ENCODE data around the gene RAPGEF1. TPM values are rescaled to one million over a fixed set of nuclear protein-coding genes. Genes with fewer than 3 reads are reported as not detected.

Gene RAPGEF1
- polyA plus RNA-seq, 12 donors = 68.2 to 123 (median 82.8) TPM; not detected in 1

DNA sequence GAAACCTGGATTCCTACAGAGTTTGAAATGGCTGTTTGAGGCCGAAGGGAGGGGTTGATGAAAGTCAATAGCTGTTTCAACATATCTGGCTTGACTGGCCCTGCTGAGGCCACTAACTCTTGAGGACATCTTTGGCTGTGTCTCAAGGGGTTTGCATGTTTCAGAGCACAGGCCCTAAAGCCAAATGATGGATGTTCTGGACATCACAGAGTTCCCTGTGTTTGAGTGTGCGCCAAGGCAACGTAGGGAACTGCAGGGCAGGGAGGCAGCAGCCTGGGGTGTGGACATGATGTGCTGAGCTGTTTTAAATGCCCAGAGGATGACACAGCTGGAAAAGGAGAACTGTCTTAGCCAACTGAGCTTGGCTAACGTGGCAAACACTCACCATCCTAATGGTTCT is 89.6 kb downstream of the RAPGEF1 start:
- DNase-seq = no peak

DNA sequence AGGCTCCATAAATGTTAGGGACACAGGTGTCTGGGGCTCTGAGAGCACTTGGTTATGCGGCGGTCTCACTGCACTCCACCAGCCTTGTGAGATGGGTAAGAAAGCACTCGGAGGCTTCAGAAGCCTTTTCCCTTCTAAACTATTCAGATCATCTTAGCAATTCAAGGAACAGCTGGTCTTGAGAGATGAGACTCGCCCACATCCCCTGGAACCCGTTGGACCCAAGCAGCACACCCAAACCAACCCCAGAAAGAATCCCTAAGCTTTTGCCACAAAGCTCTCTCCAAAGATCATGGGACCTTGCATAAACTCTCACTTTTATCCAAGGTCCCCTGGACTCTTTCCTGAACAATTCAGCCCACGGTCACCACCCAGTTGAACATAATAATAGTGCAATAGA is 90.2 kb downstream of the RAPGEF1 start:
- DNase-seq = no peak

DNA sequence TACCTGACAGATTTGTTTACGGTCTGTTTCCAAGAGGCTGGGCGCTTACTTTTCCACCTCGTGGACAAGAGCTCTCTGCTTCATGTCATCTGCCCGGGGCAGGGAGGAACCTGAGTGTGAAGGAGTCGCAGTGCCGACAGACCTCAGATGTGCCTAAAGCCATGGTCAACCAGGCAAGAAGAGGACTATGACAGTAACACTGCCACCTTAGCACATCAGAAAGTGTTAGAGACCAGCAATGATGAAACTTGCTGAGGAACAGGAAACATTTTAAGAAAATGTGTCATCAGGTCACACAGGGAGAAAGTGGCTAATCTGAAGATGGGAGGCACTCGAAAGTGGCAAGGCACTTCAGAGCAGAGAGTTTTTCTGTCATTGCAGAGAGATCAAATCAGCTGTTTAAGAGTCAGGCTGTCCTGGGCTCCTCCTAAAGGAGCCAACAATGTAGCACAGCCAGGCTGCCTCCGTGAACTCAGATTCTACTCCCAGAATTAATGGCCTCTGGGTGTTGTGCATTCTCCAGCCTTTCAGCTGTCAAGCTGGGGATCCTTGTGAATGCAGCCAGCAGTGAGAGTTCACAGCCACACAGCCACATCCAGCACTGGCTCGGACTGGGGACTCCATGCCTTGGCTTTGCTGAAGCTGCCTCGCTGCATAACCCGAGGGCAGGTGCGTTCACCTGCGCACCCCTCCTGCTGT is 94.6 kb downstream of the RAPGEF1 start:
- DNase-seq = no peak

DNA sequence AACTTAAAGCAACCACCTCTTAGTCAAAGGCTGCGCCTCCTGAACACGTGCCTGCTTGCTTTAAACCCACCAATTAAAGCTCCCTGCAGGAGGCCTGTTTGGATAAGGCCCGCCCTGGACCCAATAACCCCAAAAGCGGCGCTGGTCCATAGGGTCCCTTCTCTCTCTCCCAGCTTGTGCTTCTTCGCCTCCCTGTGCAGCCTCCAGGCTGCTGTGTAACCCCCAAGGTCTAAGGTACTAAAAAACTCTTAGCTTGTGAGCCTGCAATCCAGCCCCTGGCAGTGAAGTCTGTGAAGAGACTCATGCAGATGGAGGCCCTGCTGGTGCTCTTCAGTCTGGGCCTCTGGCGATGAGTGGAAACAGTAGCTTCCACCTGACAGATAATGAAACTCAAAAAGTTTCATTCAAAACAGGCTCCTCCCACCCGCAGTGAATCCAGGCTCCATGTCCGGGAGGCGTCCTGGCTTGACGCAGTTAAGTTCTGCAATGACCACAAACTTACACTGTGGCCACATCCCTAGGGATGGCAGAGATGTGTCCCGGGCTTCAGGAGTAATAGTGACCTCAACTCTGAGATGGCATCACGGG is 97.3 kb downstream of the RAPGEF1 start:
- DNase-seq = no peak

DNA sequence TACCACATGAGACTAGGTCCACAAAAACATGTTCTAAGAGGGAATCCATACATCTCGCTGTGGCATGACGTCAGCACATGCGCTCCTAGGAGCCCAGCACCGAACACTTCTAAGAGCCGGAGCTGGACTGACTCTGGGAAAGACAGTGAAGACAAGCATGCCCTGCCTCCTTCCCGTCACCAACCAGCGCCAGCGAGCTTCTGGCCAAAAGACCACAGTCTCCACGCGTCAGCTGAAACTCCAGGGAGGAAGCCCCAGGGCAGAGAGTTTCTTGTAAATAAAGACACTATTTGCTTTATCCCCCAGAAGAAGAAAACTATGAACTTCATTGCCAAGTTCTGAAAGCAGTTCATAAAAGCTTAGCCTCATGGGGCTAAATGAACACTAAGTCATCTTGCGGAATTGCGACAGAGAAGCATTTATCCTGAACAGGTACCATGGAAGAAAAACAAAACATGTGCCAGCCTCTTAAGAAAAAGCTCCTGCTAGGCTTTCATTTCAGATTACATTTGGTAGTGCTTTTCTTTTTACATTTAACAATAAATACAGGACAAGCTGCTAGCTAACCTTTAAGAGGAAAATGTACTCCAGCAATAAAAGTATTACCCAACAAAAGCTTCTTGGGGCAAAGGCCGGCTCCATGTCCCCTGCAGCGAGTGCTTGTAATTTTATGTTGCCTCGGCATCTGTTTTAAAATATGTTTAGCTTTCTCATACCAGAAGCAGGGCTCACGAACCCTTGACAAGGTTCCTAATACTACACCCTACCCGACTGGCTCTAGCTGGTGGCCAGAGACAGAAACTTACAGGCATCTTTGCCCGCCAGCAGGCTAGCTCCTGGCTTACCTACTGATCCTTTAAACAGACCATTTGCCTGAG is 98.0 kb downstream of the RAPGEF1 start:
- DNase-seq = no peak

DNA sequence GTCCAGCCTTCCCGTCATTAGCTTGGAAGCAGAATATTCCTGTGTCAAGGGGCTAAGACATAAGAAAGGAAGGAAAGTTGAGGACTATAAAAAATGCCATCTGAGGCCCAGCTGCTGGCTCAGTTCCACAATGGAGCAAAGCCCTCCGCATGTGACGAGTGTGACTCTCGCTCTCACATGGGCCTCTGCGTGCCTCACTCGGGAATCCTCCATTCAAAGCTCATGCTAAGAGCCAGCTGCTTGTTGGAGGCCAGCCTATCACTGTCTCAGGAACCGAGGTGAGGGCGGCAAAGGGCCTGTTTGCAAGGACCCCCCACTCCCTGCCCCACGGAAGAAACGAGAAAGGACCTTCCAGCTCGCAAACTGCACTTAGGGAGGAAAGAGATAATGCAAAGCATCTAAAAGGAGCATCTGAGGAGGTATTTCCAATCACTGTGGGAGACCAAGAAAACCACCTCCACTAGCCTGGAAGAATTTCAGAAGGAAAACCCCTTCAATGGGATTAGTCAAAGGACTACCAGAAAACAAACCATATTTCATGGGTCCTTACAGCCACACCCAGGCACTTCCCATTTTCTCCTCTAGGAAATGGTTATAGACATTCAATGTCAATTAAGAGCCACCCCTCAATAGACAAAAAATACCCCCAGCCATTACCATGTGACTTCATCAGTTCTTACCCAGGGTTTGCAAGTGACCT is 99.3 kb downstream of the RAPGEF1 start:
- no peak for DNase-seq

DNA sequence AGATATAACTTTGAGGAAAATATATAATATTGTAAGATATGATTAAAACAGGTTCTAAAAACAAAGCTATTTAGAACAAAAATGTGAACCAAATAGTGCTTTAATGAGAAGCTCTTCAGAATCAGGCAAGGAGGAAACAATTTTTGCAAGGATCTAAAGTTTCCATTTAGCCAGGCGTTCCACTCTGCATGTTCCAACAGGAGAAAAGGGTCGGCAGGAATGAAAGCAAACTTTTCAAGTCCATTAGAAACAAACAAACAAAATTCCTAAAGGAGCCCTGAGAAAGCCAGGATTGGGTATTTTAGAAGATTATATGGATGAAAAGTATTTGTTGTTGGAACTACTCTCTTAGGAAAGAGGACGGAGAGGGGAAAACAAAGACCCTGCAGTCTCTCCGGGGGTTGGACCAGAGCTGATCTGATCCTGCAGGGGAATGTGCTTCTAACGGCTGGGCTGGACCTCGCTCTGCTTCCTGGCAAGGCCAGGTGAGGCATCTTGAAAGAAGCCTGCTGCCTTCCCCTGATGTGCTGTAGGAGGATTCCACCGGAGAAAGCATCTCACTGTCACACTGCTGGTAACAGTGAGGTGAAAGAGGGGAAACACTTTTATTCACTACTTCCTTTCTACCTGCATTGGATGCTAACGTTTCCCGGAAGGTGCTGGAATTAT is 100.0 kb downstream of the RAPGEF1 start:
- DNase-seq = no peak

DNA sequence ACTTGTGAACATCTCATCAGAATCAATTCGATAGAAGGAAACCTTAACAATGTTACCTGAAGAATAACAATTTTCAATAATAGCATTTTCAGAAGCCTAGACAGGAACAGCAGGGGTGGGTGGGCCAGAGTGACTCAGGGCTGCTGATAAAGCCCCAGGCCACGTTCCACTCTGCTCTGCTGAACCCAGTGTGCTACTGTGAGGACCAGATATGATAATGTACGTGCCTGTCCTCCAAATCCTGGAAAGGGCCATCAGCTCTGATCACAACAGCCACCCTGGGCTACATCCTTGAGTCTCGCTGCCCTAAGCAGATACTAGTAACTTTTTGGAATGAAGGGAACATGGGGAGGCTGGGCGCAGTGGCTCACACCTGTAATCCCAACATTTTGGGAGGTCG is 103.3 kb downstream of the RAPGEF1 start:
- DNase-seq = no peak

DNA sequence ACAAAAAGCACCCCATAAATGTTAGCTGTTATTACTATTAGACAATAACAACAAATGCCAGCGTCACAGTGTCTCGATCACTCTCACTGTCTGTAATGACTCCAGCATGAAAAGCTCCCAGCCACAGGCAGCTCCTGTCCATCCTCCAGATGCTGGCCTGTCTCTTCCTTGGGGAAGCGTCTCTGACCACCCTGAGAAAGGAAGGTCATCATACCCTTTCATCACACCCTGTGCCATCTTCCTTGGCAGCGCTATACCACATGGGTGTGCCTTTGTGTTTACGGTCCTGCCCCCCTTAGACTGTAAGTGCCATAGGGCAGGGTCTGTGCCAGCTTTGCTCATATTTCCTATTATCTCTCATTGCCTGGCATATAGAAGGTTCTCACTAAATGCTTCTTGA is 104.0 kb downstream of the RAPGEF1 start:
- no peak for DNase-seq

DNA sequence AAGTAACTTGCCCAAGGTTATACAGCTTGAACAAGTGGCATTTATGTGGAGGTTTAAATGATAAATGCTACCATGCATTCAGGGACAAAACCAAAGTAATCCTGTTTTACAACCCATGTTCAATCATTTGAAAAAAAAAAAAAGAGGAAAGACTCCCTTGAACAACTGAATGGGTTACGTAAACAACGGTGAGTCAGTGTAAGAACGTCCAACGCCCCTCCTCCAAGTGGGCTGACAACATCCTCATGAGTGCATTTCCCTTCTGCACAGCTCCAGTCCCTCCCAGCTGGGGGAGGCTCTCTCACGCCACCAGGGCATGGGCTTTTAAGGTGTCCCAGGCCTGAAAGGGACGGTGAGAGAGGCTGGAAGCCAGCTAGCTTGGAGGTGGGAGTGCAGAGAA is 104.6 kb downstream of the RAPGEF1 start:
- DNase-seq = no peak

DNA sequence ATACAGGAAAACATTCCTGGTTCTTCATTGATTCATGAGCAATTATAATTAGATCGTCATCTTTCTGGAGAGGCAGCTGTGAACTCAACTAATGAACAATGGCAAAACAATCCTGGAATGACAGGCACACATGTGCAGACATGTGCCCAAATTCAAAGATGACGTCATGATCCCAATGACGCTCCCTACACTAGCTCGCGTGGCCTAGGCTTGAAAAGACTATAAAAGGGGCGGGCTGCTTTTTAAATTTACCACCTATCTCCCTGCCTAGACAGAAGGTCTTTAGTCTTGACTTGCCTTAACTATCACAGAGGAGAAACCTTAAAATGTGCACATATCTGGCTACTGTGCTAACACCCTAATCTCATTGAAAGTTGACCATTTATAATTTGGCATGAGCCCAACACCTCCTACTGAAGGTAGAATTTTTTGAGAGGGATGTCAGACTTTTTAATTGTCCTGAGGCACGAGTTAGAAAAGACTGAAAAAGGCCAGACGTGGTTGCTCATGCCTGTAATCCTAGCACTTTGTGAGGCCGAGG is 106.3 kb downstream of the RAPGEF1 start:
- DNase-seq = no peak

DNA sequence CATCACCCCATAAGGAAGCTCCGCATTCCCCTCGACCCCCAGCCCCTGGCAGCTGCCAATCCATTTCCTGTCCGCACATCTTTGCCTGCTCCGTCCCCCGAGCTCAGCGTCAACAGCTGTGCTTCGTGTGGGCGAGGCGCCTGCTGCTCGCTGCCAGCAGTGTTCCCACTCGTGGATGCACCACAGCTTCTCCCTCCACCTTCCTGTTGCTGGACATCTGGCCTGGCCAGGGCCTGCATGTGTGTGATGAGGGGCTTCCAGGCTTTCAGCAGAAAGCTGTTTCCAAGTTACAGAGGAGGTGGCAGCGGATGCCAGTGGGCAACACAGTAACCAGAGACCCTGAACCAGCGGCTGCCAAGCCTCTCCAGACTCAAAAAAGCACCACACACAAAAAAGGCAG is 108.6 kb downstream of the RAPGEF1 start:
- no peak for DNase-seq

DNA sequence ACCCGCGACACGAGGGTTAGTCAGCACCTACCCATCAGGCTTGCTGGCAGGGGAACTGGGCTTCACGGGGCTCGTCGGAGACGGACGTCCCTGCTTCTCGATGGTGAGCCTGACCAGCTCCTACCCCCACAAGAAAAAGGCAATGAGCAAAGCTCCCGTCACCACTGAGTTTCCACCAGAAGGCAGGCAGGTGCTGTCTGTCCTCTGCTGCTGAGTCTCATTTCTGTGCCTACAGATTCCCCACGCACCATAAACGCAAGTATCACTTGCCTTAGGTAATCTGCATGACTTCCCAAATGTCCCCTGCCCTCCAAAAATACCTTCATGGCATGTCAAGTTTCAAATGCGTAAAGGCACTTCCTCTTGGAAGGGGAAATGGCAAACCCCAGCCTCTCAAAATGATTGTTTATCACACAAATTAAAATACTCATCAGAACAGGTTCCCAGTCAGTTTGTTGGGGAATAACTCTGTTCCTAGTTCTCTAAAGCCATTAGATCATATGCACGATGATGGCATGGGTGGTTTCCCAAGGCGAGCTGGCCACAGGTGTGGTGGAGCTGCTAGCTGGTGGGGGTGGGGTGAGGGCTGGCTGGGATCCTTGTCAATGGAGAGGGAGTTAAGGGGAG is 109.6 kb downstream of the RAPGEF1 start:
- no peak for DNase-seq

DNA sequence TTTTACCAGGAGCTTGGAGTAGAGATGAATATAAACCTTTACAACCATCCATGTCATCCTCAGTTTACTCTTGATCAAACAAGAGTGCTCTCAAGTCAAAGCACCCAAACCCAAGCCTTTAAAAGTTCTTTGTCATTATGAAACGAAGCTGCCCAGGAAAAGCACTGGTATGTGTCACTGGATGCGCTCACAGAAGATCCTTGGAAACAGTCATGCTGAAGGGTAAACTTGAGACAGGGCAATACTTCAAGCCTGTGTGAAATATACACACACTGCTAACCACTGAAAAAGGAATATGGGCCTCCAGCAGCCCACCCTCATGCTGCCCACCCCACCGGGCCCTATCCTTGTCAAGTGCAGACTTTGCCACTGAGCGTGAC is 110.1 kb downstream of the RAPGEF1 start:
- no peak for DNase-seq

DNA sequence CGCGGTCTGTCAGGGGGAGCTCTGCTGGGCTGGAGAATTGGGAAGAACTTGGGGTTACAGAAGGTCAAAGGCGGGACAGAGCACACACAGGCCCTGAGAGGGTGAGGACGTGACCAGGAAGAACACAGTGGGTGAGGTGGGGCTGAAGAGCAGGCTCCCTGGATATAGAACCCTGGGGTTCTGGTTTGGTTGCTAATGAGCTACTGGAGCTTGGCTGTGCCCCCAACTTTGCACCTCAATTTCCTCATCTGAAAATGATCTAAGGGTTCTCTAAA is 110.7 kb downstream of the RAPGEF1 start:
- no peak for DNase-seq

DNA sequence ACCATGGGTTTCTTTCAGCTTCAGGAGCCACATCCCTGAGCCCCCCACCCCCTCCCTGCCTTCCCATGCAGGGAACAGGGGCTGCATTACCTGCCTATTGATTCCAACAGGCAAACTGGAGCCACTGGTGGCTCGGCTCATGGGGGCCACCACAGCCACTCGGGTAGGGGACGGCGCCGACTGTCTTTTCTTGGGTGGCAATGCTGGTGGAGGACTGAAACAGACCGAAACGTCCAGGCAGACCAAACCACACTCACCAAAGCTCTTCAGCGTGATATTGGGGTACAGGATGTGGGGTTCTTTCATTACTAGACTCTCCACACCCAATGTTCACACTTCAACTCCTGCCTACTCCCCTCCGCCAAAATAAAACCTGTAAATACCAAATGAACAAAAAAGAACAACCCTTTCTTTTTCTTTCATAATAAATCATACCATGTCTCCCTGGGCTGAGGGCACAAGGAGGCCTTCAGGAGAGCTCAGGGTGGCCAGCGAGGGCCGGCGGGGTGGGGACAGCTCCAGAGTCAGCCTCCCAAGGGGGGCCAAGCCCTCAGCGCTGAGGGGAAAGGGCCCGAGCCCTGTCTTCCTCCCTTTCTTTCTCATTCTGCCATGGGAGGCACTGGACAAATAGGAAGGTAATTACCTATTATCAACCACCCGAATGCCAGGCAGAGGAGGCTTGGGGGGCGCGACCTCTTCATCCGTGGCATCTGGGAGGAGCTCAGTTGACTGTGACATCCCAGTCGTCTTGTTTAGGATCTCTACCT is 111.2 kb downstream of the RAPGEF1 start:
- no peak for DNase-seq

DNA sequence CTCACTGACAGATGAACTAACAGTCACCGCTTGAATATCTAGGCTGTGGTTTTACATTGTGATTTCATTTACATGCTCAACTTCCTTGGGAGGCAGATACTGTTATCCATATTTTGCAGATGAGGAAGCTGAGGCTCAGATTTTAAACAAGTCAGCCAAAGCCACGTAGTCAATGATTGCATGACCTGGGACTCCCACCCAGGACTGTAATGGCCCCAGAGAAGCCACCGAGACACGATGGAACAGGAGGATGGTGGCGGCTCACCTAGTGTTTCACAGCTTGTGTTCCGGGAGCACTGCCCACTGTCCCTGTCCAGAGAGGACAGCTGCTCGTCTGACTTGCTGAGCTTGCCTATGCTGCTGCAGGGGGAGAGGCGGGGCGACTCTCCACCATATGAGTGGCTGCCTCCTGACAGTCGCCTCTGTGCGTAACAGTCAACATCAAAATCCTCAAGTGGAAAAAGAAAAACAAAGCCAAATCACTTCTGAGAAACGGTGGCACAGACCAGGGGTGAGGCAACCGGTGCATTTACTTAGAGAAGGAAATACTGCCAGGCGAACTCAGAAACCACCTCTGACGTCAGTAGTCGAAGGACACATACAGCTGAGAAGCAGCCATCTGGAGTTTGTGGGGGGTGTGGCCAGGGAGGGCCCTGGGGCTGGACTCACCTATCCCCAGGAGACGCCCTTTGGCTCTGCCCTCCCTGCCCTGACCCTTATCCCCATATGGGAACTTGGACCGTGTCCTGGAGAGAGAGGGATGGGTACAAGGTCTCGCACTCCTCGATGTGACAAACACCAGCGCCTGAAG is 112.0 kb downstream of the RAPGEF1 start:
- no peak for DNase-seq

DNA sequence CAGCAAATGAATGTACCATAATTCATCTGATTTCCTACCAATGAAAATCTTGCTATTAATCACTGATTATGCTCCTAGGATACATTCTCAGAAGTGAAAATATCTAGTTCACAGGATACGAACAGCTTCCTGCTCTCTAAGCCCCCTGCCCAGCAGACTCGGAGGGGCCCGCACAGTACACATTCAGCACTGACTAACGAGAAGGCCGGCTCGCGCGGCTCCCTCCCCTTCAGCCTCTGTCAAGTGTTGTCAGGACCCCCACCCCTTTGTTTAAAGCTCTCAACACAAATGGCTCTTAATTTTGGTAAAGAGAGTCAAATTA is 112.6 kb downstream of the RAPGEF1 start:
- no peak for DNase-seq

DNA sequence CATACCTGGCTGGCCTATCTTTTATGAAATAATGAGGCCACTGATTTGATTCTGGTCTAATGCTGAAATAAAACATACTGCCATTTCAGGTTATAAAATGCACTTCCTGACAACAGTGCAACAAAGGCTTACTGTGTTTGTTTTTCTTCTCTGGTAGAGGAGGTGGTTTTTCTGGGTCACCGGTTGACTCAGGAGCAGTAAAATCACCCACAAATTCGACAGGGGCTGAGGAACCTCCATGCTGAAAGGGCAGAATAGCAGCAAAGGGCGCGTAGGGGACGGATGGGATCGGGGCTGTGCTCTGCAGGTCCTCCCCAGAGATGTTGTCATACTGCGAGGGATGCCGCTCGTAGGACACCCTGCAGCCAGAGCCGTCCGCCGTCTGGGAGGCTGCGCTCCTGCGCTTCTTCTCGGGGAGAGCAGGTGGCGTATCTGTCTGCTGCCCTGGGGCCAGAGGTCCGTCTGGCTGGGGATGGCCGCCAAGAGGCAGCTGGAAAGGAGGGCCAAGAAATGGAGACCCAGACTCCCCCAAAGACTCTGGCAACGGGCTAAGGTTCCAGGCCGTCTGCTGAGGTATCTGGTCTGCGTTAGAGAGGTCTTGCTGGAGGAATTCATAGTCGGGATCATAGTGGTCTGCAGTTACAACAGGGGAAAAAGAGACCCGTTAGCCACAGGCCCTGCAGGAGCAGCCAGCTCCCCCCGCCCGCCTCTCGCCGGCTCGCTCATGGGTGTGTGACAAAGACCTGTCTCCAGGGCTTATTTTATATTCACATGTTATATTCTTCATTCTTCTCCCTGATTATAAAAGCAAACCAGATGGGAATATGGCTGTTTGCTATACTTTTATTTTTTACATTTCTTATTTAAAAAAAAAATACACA is 113.8 kb downstream of the RAPGEF1 start:
- no peak for DNase-seq
